Measurements from ENCODE around the gene GRIN3B. TPM values are rescaled to one million over a fixed set of nuclear protein-coding genes. Genes with fewer than 3 reads are reported as not detected.

The GRIN3B gene
- total and polyA plus RNA-seq, 9 of the 15 experiments (the other 6 are each of a cell fraction or from before 2014, with no cell fraction given), result 0.06 to 0.95 (median 0.19) TPM; not detected in 6

- TF ChIP-seq NR3C1 (CRISPR knock-in tag; IDR thresholded peaks at IDR 0.05) (no peak), SNRNP70 (optimal IDR thresholded peaks at IDR 0.05; ENCODE audit: low read depth, low read length) (no peak), ZBTB33 (CRISPR knock-in tag; IDR thresholded peaks at IDR 0.05) (peak; percentile 44; the same call in 1 of the 2 replicates), ZNF184 (CRISPR knock-in tag; IDR thresholded peaks at IDR 0.05) (no peak), ZNF586 (CRISPR knock-in tag; conservative IDR thresholded peaks at IDR 0.05) (no peak), TCF7 (IDR thresholded peaks at IDR 0.05; ENCODE audit: borderline replicate concordance) (no peak), E2F5 (CRISPR knock-in tag; IDR thresholded peaks at IDR 0.05) (no peak), MECOM (CRISPR knock-in tag; IDR thresholded peaks at IDR 0.05) (no peak), FOXA1 (IDR thresholded peaks at IDR 0.05; ENCODE audit: borderline replicate concordance) (no peak), XRCC5 (IDR thresholded peaks at IDR 0.05; ENCODE audit: low read depth, low read length) (no peak), SOX6 (IDR thresholded peaks at IDR 0.05) (peak; percentile 28; the same call in 1 of the 2 replicates), NCOA4 (IDR thresholded peaks at IDR 0.05; ENCODE audit: partially characterized antibody) (no peak), ZNF224 (CRISPR knock-in tag; IDR thresholded peaks at IDR 0.05) (no peak), ILF3 (IDR thresholded peaks at IDR 0.05; ENCODE audit: borderline replicate concordance) (no peak), MEIS2 (IDR thresholded peaks at IDR 0.05; ENCODE audit: partially characterized antibody) (no peak), TSHZ1 (CRISPR knock-in tag; IDR thresholded peaks at IDR 0.05) (no peak), GMEB1 (CRISPR knock-in tag; IDR thresholded peaks at IDR 0.05) (no peak), BHLHE40 (IDR thresholded peaks at IDR 0.05; ENCODE audit: low read length) (peak; percentile 61; the same call in 1 of the 2 replicates), HOXB6 (CRISPR knock-in tag; IDR thresholded peaks at IDR 0.05; ENCODE audit: borderline replicate concordance) (no peak)
Measured at GRCh38 chr19:954672-955494, 45.3 kb upstream of the GRIN3B start (continued).

Measured in K562 (cell line).